IMR-90 (cell line): Measurements from ENCODE around the gene NUCB1. TPM values are rescaled to one million over a fixed set of nuclear protein-coding genes. Genes with fewer than 3 reads are reported as not detected.

Experiments used
- ATAC-seq: fragments of 200-7000 bp; cut with Tn5 transposase; 2 replicates; pipeline ENCODE4 v1.9.1; 2020; ENCODE audit warnings: low read depth, mild to moderate bottlenecking, moderate library complexity
- BruUV-seq: library from RNA; stranded (reverse); fragments of 400-500 nt; replicated peaks from 2 replicates; lab custom pipeline; 2021; lab: Mats Ljungman, UMichigan
- CTCF ChIA-PET: fragments of 300-600 bp; formaldehyde crosslinking; extraction: SDS; loops from one replicate; lab custom pipeline; 2021; ENCODE audit warnings: antibody characterized with exemption; lab: Yijun Ruan, JAX
- POLR2A ChIA-PET: fragments of 300-600 bp; sonication (Branson Sonifier 250); formaldehyde crosslinking; loops from one replicate; lab custom pipeline; 2022; ENCODE audit warnings: antibody characterized with exemption; ENCODE audit not compliant: unreplicated experiment; lab: Charles Lee
- DNase-seq: peaks from one replicate; pipeline ENCODE4 v3.0.0; 2013
- H2AFZ ChIP-seq: replicated peaks from 2 replicates; pipeline ENCODE3; 2013; ENCODE audit warnings: low read length, mild to moderate bottlenecking; ENCODE audit not compliant: poor library complexity
- H2AK5ac ChIP-seq: 2 replicates; pipeline ENCODE4 v1.6.1; 2013; ENCODE audit warnings: low read depth, low read length, inconsistent platforms
- H2AK9ac ChIP-seq: replicated peaks from 2 replicates; pipeline ENCODE3; 2013; ENCODE audit warnings: mild to moderate bottlenecking, low read depth, low read length, moderate library complexity; ENCODE audit not compliant: poor library complexity
- H2BK120ac ChIP-seq: 2 replicates; pipeline ENCODE4 v1.6.1; 2013; ENCODE audit warnings: low read depth, low read length, inconsistent platforms
- H2BK15ac ChIP-seq: 3 replicates; pipeline ENCODE4 v1.6.1; 2013; ENCODE audit warnings: low read depth, low read length, inconsistent platforms
- H2BK20ac ChIP-seq: 2 replicates; pipeline ENCODE4 v1.6.1; 2013; ENCODE audit warnings: low read depth, mild to moderate bottlenecking, inconsistent platforms, low read length, moderate library complexity
- H2BK5ac ChIP-seq: 2 replicates; pipeline ENCODE4 v1.6.1; 2013; ENCODE audit warnings: mild to moderate bottlenecking, low read depth, low read length, inconsistent platforms; ENCODE audit not compliant: poor library complexity, severe bottlenecking
- H3K14ac ChIP-seq: replicated peaks from 2 replicates; pipeline ENCODE4 v1.6.1; 2013; ENCODE audit warnings: low read depth, low read length, inconsistent platforms
- H3K18ac ChIP-seq: 2 replicates; pipeline ENCODE4 v1.6.1; 2013; ENCODE audit warnings: low read depth, low read length, control low read depth
- H3K23ac ChIP-seq: 2 replicates; pipeline ENCODE4 v1.6.1; 2013; ENCODE audit warnings: low read depth, low read length, inconsistent platforms
- H3K27ac ChIP-seq: 2 replicates; pipeline ENCODE4 v1.5.1; 2013; ENCODE audit warnings: mild to moderate bottlenecking, control low read depth, low read length; ENCODE audit not compliant: insufficient read depth
- H3K27me3 ChIP-seq: 2 replicates; pipeline ENCODE4 v1.6.1; 2013; ENCODE audit warnings: low read length; ENCODE audit not compliant: control insufficient read depth, insufficient read depth
- H3K36me3 ChIP-seq: 2 replicates; pipeline ENCODE4 v1.6.1; 2013; ENCODE audit warnings: low read length, mixed read lengths; ENCODE audit not compliant: control insufficient read depth, insufficient read depth
- H3K4ac ChIP-seq: 2 replicates; pipeline ENCODE4 v1.6.1; 2013; ENCODE audit warnings: low read depth, low read length, inconsistent platforms
- H3K4me1 ChIP-seq: 2 replicates; pipeline ENCODE4 v1.6.1; 2013; ENCODE audit warnings: low read length, mixed read lengths; ENCODE audit not compliant: control insufficient read depth, insufficient read depth
- H3K4me2 ChIP-seq: 2 replicates; pipeline ENCODE4 v1.6.1; 2013; ENCODE audit warnings: low read depth, mild to moderate bottlenecking, control low read depth, low read length, moderate library complexity
- H3K4me3 ChIP-seq: 2 replicates; pipeline ENCODE4 v1.5.1; 2013; ENCODE audit warnings: low read depth, mild to moderate bottlenecking, control low read depth, low read length, moderate library complexity; ENCODE audit not compliant: insufficient read depth
- H3K56ac ChIP-seq: 2 replicates; pipeline ENCODE4 v1.6.1; 2013; ENCODE audit warnings: low read length, inconsistent platforms; ENCODE audit not compliant: insufficient read depth; ENCODE audit errors: extremely low read depth
- H3K79me1 ChIP-seq, 2 experiments: 2 replicates each; pipeline ENCODE4 v1.6.1; 2013; ENCODE audit warnings: low read length in 2 of 2, inconsistent platforms in 1 of 2, low read depth in 1 of 2
- H3K9ac ChIP-seq: 2 replicates; pipeline ENCODE4 v1.6.1; 2013; ENCODE audit warnings: low read depth, low read length, control low read depth
- H3K9me1 ChIP-seq: 2 replicates; pipeline ENCODE4 v1.6.1; 2013; ENCODE audit warnings: low read length, inconsistent platforms; ENCODE audit not compliant: insufficient read depth
- H3K9me3 ChIP-seq: 2 replicates; pipeline ENCODE4 v1.6.1; 2013; ENCODE audit warnings: low read length; ENCODE audit not compliant: control insufficient read depth, insufficient read depth
- H4K20me1 ChIP-seq: 2 replicates; pipeline ENCODE4 v1.6.1; 2013; ENCODE audit warnings: low read length, inconsistent platforms; ENCODE audit not compliant: insufficient read depth
- H4K5ac ChIP-seq: 2 replicates; pipeline ENCODE4 v1.6.1; 2013; ENCODE audit warnings: mild to moderate bottlenecking, low read depth, low read length, control low read depth
- H4K8ac ChIP-seq, 2 experiments: 2 replicates each; pipeline ENCODE4 v1.6.1; 2013; ENCODE audit warnings: low read depth in 2 of 2, low read length in 2 of 2, control low read depth in 1 of 2, inconsistent platforms in 1 of 2
- H4K91ac ChIP-seq: 2 replicates; pipeline ENCODE4 v1.6.1; 2013; ENCODE audit warnings: low read depth, low read length, inconsistent platforms; ENCODE audit not compliant: insufficient read depth
- CTCF ChIP-seq: conservative IDR thresholded peaks from 2 replicates; pipeline ENCODE4 v1.5.1; 2012; ENCODE audit warnings: mild to moderate bottlenecking, low read depth, low read length, improper control_type of control experiment
- ELK1 ChIP-seq: fragments of 150-350 bp; IDR thresholded peaks from 2 replicates; pipeline ENCODE4 v1.6.1; 2016; ENCODE audit warnings: low read depth, mild to moderate bottlenecking, low read length, moderate library complexity, borderline replicate concordance
- MAFK ChIP-seq: IDR thresholded peaks from 2 replicates; pipeline ENCODE4 v1.6.1; 2012; ENCODE audit warnings: low read depth, low read length, improper control_type of control experiment
- RAD21 ChIP-seq: IDR thresholded peaks from 2 replicates; pipeline ENCODE4 v1.6.1; 2012; ENCODE audit warnings: low read length, improper control_type of control experiment
- USF2 ChIP-seq: fragments of 150-350 bp; IDR thresholded peaks from 2 replicates; pipeline ENCODE4 v1.6.1; 2017; ENCODE audit warnings: mild to moderate bottlenecking, antibody characterized with exemption, low read length, low read depth
- WGBS, 2 experiments: methylation state at CpG; one replicate each; pipeline versions ENCODE4 v1.1.5 to v1.1.7; 2013; ENCODE audit warnings: missing lambda C conversion rate in 2 of 2; ENCODE audit not compliant: insufficient read length in 1 of 2; ENCODE audit errors: extremely low coverage in 2 of 2; 5-methylcytosine and 5-hydroxymethylcytosine counted together
- dilution Hi-C: fragments of 300-500 bp; cut with HindIII; formaldehyde crosslinking; loops from one replicate; pipeline ENCODE4 v1.14.3; 2018; ENCODE audit warnings: low sequenced_read_pairs; ENCODE audit not compliant: unreplicated experiment
- in situ Hi-C: fragments of 300-500 bp; cut with MboI; formaldehyde crosslinking; loops from 3 replicates; pipeline ENCODE4 v1.14.3; 2019; ENCODE audit warnings: low sequenced_read_pairs, inconsistent platforms, mixed read lengths
- intact Hi-C: fragments of 100-400 bp; cut with micrococcal nuclease; formaldehyde crosslinking; loops from 2 replicates; pipeline ENCODE4 v1.10.0; 2022
- polyA plus RNA-seq, 3 experiments: library from polyadenylated mRNA; depleted of rRNA; stranded (reverse); fragments of >200 nt; gene quantifications; 2 replicates each; pipeline ENCODE4 v1.2.3, GENCODE V29; 2012; ENCODE audit warnings: low replicate concordance in 1 of 3
- total RNA-seq: library from RNA; depleted of rRNA; stranded (reverse); fragments of >200 nt; gene quantifications from 2 replicates; pipeline ENCODE4 v1.2.3, GENCODE V29; 2012

Gene NUCB1
- total and polyA plus RNA-seq, 2 of the 4 experiments (the other 2 are of a cell fraction) = 37.3 to 253 TPM

- no peak overlapping the region for H3K27ac ChIP-seq
- H3K18ac ChIP-seq = no peak overlapping the region
- no peaks in the 10 kb centered on the region for H3K27me3 ChIP-seq
- no peak overlapping the region for H4K5ac ChIP-seq
- no peak overlapping the region for H2BK120ac ChIP-seq
- H3K4ac ChIP-seq = no peak overlapping the region
- no peak overlapping the region for H2AK5ac ChIP-seq
- peaks cover 7% of the 10 kb centered on the region; the same call in 1 of the 2 replicates for H3K9me3 ChIP-seq
- H3K14ac ChIP-seq = no peak overlapping the region
- no peak overlapping the region for H2BK5ac ChIP-seq
- TF ChIP-seq MAFK (no peak), CTCF (no peak), ELK1 (no peak), USF2 (no peak), RAD21 (no peak)
- DNase-seq (no peak), ATAC-seq (no peak)
- intact Hi-C loops = no loop called here
- no TSS peak for BruUV-seq
- H2AFZ ChIP-seq = no peak overlapping the region
- H2BK20ac ChIP-seq = no peak overlapping the region
- dilution Hi-C loops = no loop called here
- in situ Hi-C loops = no loop called here
- H2BK15ac ChIP-seq = no peak overlapping the region
- no peak overlapping the region for H3K23ac ChIP-seq
- H3K4me2 ChIP-seq = no peak overlapping the region
- H3K9ac ChIP-seq = no peak overlapping the region
- no peaks in the 10 kb centered on the region for H3K36me3 ChIP-seq
- H3K4me1 ChIP-seq = no peaks in the 10 kb centered on the region
- H3K56ac ChIP-seq = no peak overlapping the region
- no peak overlapping the region for H4K91ac ChIP-seq
- H4K8ac ChIP-seq = no peak overlapping the region
- no peaks in the 10 kb centered on the region for H4K20me1 ChIP-seq
- ChIA-PET CTCF (no interaction called here), POLR2A (interaction anchor here (0.6 kb wide), 1 partner anchor 27 kb away, joined by 4 read pairs; no protein-coding TSS in a partner anchor)
- WGBS, 2 experiments = 100% methylated on average over 3 of the region's 5 CpGs; no CpG with 5 or more reads in 1 of the 2 experiments
- no peaks in the 10 kb centered on the region for H3K79me1 ChIP-seq
- no peak overlapping the region for H3K4me3 ChIP-seq
- no peak overlapping the region for H2AK9ac ChIP-seq
- H3K9me1 ChIP-seq = no peaks in the 10 kb centered on the region
These were observed 40.8 kb downstream of the NUCB1 start for GRCh38 chr19:48940902-48941301.
